Cortex of kidney (tissue), 1 donor: ENCODE measurements around the gene PBRM1.
A peak's percentile ranks its signal among the peaks of the same experiment; 100 is the strongest.
"Not testable (repeated sequence)": the region's sequence is repeated elsewhere in the genome, so short reads cannot be mapped to it uniquely, and the experiment has no call there.

ENCODE experiments used
- DNase-seq: peaks from one replicate; lab custom pipeline; 2025; lab: John Stamatoyannopoulos, UW

PBRM1 gene

DNA sequence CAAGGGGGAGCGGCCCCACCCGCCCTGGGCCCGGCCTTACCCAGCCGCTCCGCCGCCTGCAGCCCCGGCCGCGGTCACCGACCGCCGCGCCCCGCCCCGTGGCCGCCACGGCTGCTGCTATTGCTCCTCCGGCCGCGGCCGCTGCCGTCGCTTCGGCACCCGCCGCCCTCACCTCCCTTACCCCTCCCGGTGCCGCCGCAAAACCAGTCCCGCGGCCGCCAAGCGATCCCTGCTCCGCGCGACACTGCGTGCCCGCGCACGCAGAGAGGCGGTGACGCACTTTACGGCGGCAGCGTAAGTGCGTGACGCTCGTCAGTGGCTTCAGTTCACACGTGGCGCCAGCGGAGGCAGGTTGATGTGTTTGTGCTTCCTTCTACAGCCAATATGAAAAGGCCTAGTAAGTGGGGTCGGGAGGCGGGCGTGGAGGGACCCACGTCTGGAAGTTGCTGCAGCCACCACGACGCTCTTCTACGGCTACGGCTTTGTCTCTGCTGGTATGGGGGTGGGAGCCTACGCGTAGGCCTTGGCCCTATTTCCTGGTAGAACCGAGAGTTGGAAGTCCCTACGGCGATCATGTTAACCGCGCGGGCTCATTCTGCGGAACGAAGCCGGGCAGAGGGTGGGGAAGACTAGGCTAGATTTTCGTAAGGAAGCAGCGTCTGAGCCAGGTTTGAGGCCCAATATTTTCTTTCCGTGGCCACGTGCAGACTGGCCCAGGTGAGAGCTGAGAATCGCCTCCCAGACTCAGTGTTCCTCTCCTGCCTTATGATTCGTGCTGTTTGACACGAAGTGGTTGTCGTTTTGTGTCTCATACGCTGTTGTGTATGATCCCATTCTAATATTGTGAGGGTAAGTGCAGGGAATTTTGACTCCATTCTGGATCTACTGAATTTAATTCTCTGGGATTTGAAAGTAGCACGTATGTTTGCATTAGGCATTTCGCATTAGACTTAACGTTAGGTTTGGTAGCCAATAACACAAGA lies at the start of gene PBRM1, which contains the start of gene GNL3:
Gene PBRM1, minus strand, starts transcription at position 205 of the 983 bp plus-strand sequence.
Gene GNL3, plus strand, starts transcription at position 324 of the 983 bp plus-strand sequence. Its CDS starts 61 bp downstream, at position 385.
- peak; percentile 61 for DNase-seq

DNA sequence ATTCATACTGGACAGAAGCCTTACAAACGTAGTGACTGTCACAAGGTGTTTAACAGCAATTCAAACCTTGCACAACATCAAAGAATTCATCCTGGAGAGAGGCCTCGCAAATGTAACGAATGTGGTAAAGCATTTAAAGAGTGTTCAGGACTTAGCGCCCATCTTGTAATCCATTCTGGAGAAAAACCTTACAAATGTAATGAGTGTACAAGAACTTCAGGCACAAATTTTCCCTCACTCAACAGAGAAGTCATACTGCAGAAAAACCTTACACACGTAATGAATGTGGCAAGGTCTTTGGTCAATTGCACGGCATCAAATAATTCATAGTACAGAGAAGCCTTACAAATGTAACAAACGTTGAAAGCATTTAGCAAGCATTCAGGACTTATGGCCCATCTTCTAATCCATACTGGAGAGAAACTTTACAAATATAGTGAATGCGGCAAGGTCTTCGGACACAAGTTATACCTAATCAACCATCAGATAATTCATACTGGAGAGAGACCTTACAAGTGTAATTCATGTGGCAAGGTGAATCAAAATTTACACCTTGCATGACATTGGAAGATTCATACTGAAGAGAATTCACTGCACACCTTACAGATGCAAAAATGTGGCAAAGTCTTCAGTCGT lies 47.7 kb upstream of the PBRM1 start:
- DNase-seq, result no peak

DNA sequence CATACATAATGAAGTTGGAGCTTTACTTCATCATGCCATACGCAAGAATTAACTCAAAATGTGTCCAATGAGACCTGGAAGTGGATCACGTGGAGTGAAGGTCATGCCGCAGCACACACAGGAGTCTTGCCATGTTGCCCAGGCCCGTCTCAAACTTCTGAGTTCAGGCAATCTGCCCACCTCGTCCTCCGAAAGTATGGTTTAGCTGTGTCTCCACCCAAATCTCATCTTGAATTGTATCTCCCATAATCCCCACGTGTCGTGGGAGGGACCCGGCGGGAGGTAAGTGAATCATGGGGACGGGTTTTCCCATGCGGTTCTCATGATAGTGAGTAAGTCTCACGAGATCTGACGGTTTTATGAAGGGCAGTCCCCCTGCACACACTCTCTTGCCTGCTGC lies 45.9 kb upstream of the PBRM1 start:
- no peak for DNase-seq

DNA sequence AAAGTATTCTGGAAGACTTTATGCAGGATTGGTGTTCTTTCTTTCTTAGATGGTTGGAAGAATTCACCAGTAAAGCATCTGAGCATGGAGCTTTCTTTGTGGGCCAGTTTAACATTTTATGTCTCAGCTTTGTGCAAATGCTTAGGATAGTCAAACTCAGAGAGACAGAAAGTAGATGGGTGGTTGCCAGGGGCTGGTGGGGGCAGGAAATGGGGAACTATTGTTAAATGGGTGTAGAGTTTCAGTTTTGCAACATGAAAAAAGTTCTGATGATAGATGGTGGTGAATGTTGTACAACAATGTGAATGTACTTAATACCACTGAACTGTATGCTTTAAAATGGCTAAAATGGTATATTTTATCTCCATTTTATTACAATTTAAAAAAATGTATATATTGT lies 45.0 kb upstream of the PBRM1 start:
- no peak for DNase-seq

DNA sequence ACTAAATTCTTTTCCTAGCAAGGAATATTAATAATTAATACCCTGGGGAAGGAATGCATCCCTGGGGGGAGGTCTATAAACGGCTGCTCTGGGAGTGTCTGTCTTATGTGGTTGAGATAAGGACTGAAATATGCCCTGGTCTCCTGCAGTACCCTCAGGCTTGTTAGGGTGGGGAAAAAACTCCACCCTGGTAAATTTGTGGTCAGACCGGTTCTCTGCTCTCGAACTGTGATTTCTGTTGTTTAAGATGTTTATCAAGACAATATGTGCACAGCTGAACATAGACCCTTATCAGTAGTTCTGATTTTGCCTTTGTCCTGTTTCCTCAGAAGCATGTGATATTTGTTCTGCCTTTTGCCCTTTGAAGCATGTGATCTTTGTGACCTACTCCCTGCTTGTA lies 43.0 kb upstream of the PBRM1 start:
- not testable (repeated sequence) for DNase-seq

DNA sequence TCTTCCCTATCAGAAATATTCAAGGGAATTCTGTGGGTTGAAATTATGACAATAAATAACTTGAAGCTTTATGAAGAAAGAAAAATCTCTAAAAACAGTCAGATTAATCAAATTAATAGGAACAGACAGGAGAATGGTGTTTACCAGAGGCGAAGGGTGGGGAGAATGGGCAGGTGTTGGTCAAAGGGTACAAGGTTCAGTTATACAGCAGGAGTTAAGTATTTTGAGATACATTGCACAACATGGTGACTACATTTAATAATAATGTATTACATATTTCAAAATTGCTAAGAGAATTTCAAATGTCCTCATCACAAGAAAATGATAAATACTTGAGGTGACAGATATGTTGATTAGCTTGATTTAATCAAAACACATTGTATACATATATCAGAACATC lies 38.8 kb upstream of the PBRM1 start:
- no peak for DNase-seq

DNA sequence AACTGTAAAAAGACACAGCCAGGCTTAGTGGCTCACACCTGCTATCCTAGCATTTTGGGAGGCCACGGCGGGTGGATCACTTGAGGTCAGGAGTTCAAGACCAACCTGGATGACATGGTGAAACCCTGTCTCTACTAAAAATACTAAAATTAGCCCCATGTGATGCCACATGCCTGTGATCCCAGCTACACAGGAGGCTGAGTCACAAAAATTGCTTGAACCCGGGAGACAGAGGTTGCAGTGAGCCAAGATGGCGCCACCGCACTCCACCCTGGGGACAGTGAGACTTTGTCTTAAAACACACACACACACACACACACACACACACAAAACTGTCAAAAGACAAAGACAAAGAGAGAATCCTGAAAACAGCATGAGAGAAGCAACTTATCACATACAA lies 38.2 kb upstream of the PBRM1 start:
- DNase-seq, result no peak

DNA sequence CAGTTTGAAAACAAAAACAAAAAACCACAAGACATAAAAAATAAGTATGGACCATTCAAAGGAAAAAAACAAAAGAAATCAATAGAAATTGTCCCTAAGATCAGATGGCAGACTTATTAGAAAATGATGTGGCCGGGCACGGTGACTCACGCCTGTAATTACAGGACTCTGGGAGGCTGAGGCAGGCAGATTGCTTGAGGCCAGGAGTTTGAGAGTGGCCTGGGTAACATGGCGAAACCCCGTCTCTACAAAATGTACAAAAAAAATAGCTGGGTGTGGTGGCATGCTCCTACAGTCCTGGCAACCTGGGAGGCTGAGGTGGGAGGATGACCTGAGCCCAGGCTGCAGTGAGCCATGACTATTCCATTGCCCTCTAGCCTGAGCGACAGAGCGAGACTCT lies 36.8 kb upstream of the PBRM1 start:
- no peak for DNase-seq

DNA sequence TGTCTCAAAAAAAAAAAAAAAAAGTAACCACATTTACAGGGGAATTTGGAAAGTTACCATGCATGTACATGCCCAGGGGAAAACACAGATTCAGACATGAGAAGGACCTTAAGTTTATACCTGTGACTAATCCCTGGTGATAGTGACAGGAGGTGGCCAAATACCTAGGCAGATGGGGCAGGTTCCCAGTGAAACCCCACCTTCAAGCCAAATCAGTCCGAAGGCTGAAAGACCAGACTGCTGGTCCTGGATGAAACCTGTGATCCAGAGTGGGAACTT lies 36.0 kb upstream of the PBRM1 start:
- no peak for DNase-seq

DNA sequence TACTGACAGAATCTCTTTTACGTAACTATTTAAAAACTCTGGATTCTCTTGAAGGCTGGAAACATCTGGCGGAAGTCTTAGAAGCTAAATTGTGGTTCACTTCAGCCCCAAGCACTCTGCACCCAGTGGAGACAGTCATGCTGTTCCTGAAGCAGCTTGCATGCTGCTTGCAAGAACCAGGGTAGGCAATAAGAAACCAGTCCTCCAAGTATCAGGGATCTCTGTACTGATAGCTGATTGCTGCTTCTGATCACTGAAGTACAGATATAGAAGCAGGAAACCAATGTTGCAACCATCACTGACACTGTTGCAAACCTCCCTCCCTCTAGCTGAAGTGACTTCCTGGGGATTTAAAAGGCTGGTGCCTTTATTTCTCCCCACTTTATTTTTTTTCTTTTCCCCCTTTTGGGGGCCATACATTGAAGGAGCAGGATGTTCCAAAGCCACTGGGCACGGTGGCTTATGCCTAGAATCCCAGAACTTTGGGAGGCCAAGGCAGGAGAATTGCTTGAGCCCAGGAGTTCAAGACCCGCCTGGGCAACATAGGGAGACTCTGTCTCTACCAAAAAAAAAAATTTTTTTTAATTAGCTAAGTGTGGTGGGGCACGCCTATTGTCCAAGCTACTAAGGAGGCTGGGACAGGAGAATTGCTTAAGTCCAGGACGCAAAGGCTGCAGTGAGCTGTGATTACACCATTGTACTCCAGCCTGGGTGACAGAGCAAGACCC lies 35.5 kb upstream of the PBRM1 start:
- no peak for DNase-seq

DNA sequence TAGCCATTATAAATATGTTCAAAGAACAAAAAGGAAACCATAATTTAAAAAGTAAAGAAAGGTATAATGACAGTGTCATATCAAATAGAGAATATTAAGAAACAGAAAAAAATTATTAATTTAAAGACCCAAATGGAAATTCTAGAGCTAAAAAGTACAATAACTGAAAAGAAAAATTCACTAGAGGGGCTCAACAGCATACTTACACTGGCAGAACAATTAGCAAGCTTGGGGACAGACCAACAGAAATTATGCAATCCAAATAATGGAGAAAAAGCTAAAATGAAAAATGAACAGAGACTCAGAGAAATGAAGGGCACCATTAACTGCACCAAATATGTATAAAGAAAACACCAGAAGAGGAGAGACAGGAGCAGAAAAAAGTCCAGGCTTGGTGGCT lies 33.9 kb upstream of the PBRM1 start:
- no peak for DNase-seq

DNA sequence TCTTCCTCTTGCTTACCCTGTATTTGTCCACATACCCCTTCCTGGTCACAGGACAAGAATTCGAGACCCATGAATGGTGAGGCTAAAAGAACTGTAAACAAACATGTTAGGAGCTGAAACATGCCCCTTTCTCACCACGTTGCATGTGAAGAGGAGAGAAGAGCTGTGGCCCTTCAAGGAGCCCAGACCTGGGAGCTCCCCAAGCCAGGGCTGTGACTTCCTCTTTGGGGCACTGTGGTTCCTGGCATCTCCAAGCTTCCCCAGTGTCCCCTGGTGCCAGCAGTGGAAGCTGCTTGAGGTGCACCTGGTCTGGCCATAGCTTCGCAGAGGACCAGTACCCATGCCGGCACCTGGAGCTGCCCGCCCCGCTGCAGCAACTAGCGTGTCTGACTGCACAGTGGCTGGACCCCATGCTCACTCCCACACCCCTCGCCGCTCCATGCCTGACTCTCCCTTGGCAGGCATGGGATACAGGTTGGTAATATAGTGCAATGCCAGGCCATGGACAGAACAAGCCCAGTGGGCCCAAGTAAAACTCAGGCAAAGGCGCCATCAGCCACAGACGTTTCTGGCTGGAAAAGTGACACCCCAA lies 30.1 kb upstream of the PBRM1 start:
- no peak for DNase-seq

DNA sequence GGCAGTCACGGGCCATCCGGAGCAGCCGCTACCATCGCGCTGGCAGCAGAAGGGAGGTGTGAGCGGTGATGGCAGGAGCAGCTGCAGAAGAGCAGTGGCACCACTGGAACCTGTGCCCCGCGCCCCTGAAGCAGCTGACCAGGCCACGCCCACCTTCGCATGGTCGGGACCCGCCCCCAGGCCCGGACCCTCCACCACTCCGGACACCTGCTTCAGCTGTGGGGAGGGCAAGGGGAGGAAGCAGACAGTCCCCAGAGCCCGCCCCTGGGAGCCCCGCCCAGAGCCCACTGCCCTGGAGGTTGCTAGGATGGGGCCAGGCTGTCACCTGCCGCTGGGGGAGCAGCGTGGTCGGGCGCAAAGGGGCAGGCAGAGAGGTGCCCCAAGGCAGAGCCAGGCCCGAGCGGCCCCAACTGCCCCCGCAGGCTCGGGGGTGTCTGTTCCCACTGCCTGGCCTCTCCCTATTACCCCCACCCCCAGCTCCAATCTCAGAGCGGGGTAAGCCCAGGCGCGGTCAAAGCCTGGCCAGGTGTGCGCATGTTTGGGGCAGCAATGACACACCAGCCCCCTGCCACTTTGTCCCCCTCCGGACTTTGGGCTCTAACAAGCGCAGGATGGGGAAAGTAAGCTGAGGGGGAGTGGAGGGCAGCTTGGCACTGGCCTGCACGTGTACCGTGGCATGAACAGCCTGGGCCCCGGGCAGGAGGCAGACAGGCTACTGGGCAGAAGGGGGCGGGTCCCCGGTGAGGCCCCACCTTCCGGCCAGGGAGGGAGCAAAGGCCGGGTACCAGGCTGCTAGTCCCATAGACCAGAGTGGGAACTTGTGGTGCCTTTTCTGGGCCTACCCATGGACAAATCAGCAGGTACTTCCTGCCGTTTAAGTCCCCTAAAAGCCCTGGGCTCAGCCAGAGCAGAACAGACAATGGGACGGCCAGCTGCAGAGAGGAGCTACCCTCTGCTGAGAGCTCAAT lies 28.9 kb upstream of the PBRM1 start:
- DNase-seq, result no peak

DNA sequence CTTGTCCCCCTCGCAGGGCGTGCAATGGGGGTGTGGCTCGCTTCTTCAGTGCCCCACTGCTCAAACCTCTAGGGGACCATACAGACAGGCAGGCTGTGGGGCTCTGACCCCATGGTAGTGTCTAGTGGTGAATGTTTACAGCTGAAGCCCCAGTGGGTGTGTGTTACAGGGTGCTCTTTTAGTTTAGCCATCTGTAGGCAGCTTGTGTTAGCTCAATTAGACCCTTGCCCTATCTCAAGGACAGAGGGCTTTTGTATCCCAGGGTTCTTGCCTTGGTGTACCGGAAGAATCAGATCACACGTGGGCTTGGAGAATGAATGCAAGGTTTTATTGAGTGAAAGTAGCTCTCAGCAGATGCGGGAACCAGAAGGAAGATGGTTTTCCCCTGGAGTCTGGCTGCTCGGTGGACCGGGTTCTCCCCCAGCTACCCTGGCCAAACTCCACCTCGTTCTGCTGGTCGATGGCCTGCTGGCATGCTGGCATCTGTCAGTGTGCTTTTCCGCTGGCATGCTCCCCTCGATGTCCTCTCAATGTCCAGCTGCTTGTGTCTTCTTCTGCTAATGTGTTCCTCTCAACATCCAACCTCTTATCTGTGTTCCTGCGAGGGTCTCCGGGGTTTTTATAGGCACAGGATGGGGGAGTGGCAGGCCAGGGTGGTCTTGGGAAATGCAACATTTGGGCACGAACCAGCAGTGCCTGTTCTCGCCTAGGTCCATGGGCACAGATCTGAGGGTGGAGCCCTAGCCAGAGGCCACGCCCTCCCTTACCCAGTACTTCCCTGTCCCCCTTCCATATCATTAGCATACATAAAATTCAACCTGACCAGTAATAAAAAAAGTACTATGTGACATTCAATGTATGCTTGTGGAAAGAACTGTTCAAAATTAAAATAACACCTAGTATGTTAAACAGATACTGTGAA lies 26.8 kb upstream of the PBRM1 start:
- DNase-seq, result no peak

DNA sequence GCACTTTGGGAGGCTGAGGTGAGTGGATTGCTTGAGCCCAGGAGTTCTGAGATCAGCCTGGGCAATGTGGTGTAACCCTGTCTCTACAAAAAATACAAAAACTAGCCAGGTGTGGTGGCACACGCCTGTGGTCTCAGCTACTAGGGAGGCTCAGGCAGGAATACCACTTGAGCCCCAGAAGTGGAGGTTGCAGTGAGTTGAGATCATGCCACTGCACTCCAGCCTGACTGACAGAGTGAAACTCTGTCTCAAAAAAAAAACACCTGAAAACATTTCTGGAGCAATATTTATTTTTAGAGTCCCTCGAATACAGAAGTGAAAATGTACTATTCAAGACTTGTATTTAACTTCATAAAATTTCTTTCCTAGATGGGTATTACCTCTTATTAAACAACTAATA lies 24.8 kb upstream of the PBRM1 start:
- no peak for DNase-seq

DNA sequence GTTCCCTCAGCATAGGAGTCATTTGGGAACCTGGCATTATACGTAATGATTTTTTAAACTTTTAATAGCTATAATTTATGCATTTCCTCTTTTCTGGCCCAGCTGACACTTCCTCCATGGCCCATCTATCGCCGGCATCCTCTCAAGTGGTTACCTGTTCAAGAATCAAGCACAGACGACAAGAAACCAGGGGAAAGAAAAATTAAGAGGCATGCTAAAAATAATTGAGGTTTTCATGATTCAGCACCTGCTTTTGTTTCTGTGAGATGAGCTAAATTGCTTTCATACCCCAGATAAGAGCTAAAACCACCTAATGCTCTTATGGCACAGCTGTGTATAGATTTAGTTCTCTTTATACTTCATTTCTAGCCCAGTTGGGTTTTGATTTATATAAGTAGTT lies 21.9 kb upstream of the PBRM1 start:
- no peak for DNase-seq

DNA sequence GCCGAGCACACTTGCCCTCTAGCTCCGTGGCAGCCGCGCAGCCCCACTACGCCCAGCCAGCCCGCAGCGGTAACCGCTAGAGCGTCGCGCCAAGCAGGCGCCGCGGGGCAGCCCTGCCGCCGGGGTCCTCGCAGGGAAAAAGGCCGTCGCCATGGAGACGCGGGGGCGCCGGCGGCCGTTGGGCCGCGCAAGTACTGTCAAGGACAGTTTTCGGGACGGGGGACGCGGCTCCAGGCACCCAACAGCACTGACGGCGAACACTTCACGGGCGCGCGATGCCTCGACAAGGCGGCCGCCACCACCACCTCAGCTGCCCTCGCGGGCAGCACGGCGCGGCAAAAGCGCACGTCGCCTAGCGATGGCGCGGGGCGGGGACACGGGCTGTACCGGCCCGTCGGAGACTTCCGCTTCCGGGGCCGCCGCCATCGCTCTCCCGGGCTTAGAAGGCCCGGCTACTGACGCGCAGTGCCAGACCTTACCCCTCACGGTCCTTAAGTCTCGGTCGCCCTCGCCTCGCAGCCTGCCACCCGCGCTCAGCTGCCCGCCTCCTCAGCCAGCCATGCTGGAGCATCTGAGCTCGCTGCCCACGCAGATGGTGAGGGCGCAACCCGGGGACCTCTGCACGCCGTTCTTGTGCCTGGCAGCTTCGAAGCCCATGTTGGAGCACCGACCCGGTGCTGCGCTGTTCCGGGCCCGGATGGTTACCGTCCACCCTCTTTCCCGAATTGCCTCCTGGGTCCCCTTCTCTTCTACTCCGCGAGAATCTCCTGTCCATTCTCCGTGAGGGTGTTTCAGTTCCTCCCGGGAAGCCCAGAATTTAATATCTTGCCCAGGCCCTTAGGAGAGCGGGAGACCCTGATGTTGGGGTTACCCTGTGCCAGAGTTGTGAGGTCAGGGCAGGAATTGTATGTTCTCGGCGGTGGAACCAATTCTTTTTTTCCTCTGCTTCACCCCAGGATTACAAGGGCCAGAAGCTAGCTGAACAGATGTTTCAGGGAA lies 20.3 kb upstream of the PBRM1 start, which contains the start of the genes GLT8D1 and SPCS1:
Gene GLT8D1, minus strand, starts transcription at position 104 of the 999 bp plus-strand sequence. CDS start 5,331 bp downstream, outside the sequence.
Gene SPCS1, plus strand, starts transcription at position 419 of the 999 bp plus-strand sequence. Its CDS starts 141 bp downstream, at position 560.
- DNase-seq, result no peak

DNA sequence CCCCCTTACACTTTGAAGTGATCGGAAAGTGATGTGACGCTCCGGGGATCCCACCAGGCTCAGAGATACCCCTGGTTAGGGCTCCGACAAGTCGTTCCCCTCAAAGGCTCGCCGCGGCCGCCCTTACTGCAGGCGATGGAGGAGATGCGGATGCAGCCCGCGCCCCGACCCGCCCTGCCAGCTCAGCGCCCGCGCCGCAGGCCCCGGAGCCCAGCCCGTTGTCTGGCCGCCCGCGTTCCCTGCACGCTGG lies 19.6 kb upstream of the PBRM1 start:
- DNase-seq, result no peak
